Renal pelvis (tissue), 4 donors: ENCODE results near the gene FAM13A. TPM values are rescaled to one million over a fixed set of nuclear protein-coding genes. Genes with fewer than 3 reads are reported as not detected.
"Not testable (repeated sequence)": the region's sequence is repeated elsewhere in the genome, so short reads cannot be mapped to it uniquely, and the experiment has no call there.

Experiments
- DNase-seq: peaks from one replicate; pipeline ENCODE4 v3.0.0-alpha.2; 2013
- polyA plus RNA-seq, 3 donors: library from polyadenylated mRNA; unstranded; fragments of 120-200 nt; gene quantifications; one replicate each; pipeline ENCODE4 v1.2.1, GENCODE V29; 2013; ENCODE audit not compliant: insufficient read length in 3 of 3

FAM13A gene
- polyA plus RNA-seq, 3 donors: 29.8 to 37.6 (median 36.9) TPM

GRCh38 chr4:88965053-88965452 is 91.9 kb downstream of the FAM13A start:
- no peak for DNase-seq

GRCh38 chr4:88964450-88964849 is 92.5 kb downstream of the FAM13A start:
- DNase-seq: no peak

- no peak for DNase-seq
Measured at GRCh38 chr4:88963817-88964216, 93.2 kb downstream of the FAM13A start.

- no peak for DNase-seq
Measured at GRCh38 chr4:88962396-88962795, 94.6 kb downstream of the FAM13A start.

- DNase-seq: no peak
Measured at GRCh38 chr4:88960576-88960975, 96.4 kb downstream of the FAM13A start.

- no peak for DNase-seq
Measured at GRCh38 chr4:88958080-88958479, 98.9 kb downstream of the FAM13A start.

GRCh38 chr4:88957570-88957969 is 99.4 kb downstream of the FAM13A start:
- DNase-seq: no peak

- no peak for DNase-seq
Measured at GRCh38 chr4:88955580-88956380, 101.2 kb downstream of the FAM13A start.

GRCh38 chr4:88953400-88953799 is 103.6 kb downstream of the FAM13A start:
- no peak for DNase-seq

- DNase-seq: no peak
Measured at GRCh38 chr4:88952081-88952480, 104.9 kb downstream of the FAM13A start.

GRCh38 chr4:88949605-88950004 is 107.4 kb downstream of the FAM13A start:
- DNase-seq: no peak

GRCh38 chr4:88940506-88940905 is 116.5 kb downstream of the FAM13A start:
- DNase-seq: no peak

GRCh38 chr4:88939697-88940096 is 117.3 kb downstream of the FAM13A start:
- DNase-seq: no peak

- no peak for DNase-seq
Measured at GRCh38 chr4:88938138-88938537, 118.8 kb downstream of the FAM13A start.

GRCh38 chr4:88937081-88937480 is 119.9 kb downstream of the FAM13A start:
- DNase-seq: no peak

GRCh38 chr4:88933414-88934160 is 123.4 kb downstream of the FAM13A start:
- DNase-seq: no peak

- no peak for DNase-seq
Measured at GRCh38 chr4:88928852-88929251, 128.1 kb downstream of the FAM13A start.

- DNase-seq: no peak
Measured at GRCh38 chr4:88927420-88927819, 129.6 kb downstream of the FAM13A start.

- DNase-seq: no peak
Measured at GRCh38 chr4:88919056-88919455, 137.9 kb downstream of the FAM13A start.

- not testable (repeated sequence) for DNase-seq
Measured at GRCh38 chr4:88913181-88913580, 143.8 kb downstream of the FAM13A start.

GRCh38 chr4:88911246-88912212 is 145.5 kb downstream of the FAM13A start:
- DNase-seq: no peak

GRCh38 chr4:88910101-88910500 is 146.9 kb downstream of the FAM13A start:
- no peak for DNase-seq
